GM12892 (cell line): Measurements from ENCODE around the gene MYH1.

ENCODE experiments used
- POLR2A ChIP-seq: IDR thresholded peaks from 2 replicates; pipeline ENCODE4 v1.6.1; 2011; ENCODE audit warnings: low read depth, low read length, control low read depth
- POLR2AphosphoS5 ChIP-seq: IDR thresholded peaks from 2 replicates; pipeline ENCODE4 v1.6.1; 2011; ENCODE audit warnings: low read depth, low read length, control low read depth
- TAF1 ChIP-seq: IDR thresholded peaks from 2 replicates; pipeline ENCODE4 v1.6.1; 2011; ENCODE audit warnings: low read depth, mild to moderate bottlenecking, control low read depth, low read length, borderline replicate concordance

- TF ChIP-seq POLR2A (no peak), POLR2AphosphoS5 (no peak), TAF1 (no peak)
These were observed 31.7 kb upstream of the MYH1 start for GRCh38 chr17:10550014-10550413.
